HG03558 (cell line): ENCODE results near the gene BRPF1.

Experiments
- ATAC-seq: cut with Tn5 transposase; IDR thresholded peaks from one replicate; pipeline ENCODE4 v1.9.1; 2021; ENCODE audit warnings: moderate number of reproducible peaks; ENCODE audit not compliant: unreplicated experiment; ENCODE audit errors: extremely low read depth

The BRPF1 gene, protein sequence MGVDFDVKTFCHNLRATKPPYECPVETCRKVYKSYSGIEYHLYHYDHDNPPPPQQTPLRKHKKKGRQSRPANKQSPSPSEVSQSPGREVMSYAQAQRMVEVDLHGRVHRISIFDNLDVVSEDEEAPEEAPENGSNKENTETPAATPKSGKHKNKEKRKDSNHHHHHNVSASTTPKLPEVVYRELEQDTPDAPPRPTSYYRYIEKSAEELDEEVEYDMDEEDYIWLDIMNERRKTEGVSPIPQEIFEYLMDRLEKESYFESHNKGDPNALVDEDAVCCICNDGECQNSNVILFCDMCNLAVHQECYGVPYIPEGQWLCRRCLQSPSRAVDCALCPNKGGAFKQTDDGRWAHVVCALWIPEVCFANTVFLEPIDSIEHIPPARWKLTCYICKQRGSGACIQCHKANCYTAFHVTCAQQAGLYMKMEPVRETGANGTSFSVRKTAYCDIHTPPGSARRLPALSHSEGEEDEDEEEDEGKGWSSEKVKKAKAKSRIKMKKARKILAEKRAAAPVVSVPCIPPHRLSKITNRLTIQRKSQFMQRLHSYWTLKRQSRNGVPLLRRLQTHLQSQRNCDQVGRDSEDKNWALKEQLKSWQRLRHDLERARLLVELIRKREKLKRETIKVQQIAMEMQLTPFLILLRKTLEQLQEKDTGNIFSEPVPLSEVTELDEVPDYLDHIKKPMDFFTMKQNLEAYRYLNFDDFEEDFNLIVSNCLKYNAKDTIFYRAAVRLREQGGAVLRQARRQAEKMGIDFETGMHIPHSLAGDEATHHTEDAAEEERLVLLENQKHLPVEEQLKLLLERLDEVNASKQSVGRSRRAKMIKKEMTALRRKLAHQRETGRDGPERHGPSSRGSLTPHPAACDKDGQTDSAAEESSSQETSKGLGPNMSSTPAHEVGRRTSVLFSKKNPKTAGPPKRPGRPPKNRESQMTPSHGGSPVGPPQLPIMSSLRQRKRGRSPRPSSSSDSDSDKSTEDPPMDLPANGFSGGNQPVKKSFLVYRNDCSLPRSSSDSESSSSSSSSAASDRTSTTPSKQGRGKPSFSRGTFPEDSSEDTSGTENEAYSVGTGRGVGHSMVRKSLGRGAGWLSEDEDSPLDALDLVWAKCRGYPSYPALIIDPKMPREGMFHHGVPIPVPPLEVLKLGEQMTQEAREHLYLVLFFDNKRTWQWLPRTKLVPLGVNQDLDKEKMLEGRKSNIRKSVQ (N-terminal part only)

DNA sequence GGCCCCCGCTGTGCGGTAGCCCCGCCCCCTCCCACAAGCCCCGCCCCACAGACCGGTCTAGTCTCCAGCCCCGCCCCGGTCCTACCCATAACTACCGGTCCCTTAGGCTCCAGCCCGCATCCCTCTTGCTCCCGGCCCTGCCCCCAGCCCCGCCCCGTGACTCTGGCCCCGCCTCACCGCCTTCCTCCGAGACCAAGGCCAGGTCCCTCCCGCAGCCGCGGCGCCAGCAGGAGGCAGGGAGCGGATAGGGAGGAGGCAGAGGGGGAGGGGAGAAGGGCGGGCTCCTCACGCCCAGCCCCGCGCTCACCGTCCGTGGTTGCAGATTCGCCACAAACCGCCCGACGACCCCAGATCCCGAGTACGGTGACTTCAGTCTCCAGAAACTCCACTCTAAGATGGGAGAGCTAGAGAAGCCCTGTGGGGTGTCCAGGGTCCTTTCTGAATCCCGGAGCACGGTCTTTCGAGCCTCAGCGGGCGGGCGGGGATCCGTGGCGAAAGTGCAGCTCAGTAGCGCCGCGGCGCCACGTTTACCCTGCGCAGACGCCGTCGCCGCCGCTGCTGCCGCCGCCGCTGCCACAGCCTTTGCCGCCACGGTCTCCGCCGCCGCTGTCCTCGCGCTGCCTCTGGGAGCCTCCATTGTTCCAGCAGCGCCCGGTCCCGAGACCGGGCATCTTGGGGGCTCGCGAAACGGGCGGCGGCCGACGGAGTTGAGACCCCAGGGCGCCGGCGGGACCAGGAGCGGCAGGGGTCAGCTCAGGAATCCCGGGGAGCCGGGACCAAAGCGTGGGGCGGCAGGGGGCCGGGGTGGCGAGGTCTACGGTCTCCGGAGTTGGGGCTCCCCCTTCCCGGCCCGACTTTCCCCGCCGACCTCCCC lies at the start of gene BRPF1:
Gene BRPF1 (plus strand): TSS at position 530 of the 874 bp plus-strand sequence. CDS start 2,406 bp downstream, outside the sequence.
- ATAC-seq: peak; percentile 79

DNA sequence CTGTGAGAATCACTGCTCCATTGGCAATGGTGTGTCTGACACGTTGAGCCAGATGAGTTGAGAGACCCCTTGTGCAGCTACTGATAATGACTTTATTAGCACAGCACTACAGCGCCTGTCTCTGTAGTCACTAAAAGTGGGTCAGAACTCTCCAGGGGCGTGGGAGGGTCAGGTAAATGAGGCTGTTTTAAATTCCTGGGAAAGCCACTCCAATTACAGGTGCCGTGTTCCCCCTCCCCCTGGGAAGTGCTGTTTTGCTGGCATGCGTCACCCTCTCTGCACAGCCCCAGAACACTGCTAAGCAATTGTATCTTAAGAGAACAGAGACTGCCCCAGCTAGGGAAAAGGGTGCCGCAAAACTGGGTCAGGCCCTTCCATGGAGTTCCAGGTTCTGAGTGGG lies 49.4 kb upstream of the BRPF1 start:
- no peak for ATAC-seq

DNA sequence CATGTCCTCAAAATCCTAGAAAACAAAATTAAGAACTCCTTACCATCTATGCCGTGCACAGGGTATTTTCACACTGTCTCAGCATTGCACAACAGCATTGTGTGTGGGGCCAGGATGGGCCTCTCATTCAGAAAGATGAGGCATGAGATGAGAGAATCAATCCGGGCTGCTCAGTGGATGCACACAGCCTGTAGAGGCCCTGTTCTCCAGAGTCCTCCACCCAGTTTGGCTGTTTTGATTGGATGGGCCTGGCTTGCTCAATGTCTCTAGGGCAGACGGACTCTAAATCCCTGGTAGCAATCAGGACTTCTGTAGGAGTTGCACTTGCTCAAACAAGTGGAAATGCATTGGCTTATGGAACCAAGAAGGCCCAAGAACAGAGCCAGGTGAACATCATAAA lies 48.1 kb upstream of the BRPF1 start:
- ATAC-seq: no peak

DNA sequence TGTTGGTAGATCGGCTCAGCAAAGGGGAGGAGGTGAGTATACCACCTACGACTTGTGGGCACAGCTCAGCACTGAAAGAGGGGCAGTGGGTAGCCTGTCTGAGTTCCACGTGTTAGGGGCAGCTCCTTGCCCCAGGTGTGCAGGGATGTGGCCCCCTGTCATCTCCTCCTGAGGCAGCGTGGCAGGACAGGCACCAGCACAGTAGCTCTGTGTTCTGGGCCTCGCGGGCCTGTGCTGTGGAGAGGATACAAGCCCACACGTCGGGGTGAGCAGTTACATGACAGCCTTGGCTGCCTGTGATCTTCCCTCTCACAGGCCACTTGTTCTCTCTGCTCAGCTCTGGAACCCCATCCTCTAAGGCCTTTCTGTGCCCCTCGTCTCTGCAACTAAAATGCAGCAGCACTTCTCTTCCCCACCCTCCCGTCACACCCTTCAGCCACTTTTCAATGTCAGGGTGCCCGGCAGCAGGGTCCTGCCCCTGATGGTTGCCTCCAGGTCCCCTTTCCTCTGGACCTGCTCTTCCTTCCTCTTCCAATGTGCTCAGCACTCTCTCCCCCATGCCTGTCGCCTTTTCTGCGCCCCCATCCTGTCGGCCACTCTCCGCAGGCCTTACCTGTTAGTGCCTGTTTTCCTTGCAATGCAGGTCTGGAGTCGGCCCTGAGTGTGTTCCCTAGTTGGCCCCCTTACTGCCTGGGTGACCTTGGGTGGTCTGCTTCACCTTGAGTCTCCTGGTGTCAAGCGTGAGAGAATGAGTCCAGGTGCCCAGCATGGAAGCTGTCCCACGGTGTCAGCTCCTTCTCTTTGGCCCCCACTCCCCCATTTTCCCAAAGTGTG lies 46.1 kb upstream of the BRPF1 start:
- ATAC-seq: no peak

DNA sequence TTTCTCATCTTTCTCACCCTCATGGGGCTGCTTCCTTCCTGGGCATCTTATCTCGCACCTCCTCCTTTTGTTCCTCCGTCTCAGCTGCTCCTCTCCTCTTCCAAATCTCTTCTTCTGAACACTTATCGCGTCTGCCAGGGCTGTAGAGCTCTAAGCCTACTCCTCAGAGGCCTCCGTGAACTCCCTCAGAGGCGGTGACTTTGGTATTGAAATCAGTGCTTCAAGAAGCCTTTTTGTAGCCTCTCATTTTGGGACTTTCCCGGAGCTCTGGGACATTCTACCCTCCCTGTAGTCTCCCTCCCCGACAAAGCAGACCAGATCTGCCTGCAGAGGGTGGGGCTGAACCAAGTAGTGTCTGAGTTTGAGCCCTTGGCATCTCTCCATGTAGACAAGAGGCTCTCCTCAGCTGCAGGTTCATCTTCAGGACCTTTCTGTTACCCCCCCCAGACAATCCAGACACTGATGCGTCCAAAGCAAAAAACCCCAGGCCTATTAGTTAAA lies 45.4 kb upstream of the BRPF1 start:
- no peak for ATAC-seq

DNA sequence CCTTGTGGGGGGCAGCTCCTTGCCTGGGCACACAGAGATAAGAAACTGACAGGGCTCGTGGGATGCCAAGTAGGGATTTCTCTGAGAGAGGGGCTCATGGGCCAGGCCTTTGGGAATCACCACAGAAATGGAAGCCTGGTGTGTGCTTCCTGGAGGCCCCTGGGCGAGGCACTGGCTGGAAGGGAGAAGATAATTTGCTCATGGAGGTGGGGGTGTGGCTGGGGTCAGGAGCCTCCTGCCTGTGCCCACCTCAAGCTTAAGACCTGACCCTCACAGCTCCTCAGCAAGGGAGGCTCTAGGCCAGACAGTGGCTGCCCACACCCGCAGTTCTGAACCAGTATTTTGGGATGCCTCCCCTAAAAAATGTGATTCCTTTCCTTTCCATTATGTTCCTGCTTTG lies 44.8 kb upstream of the BRPF1 start:
- ATAC-seq: no peak

DNA sequence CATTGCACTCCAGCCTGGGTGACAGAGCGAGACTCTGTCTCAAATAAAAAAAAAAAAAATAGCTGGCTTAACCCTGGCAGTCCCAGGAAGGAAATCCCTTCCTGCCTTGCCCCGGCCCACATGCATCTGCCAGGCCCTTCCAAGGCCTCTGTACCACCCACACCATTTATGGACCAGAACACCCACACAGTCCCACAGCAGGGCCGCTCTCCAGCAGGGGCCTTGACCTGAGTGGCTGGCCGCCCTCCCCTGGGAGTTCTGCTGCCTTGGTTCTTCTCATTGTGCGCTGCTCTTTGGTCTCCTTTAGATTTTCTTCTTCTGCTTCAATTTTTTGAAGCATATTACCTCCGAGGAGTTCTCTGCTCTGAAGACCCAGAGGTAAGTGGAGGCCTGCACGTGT lies 44.0 kb upstream of the BRPF1 start:
- ATAC-seq: no peak

DNA sequence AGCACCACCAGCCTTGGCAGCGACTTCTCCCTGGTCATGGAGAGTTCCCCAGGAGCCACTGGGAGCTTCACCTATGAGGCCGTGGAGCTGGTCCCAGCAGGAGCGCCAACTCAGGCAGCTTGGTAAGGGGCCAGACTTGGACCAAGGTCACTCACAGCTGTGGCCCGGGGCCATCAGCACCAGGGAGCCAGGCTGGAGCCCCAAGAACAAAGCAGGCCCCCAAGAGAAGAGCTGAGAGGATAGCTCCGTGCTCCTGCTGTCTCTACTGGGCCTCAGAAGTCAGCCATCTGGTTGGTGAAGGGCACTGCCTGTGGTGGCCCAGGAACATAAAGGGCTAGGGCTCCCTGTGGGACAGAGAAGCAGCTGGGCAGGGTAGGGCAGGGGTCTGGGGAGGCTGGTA lies 42.6 kb upstream of the BRPF1 start:
- ATAC-seq: no peak

DNA sequence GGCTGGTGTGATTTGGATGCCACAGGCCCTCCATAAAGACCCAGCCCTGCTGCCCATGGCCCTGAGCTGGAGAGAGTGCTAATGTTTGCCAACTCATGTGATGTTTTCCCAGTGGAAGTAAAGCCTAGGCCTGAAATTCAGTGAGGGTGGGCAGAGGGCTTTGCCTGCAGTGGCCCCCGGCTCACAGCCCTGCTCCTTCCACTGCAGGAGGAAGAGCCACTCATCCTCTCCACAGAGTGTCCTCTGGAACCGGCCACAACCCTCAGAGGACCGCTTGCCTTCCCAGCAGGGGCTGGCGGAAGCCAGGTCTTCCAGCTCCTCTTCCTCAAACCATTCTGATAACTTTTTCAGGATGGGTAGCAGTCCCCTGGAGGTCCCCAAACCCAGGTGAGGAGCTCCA lies 41.8 kb upstream of the BRPF1 start:
- no peak for ATAC-seq

DNA sequence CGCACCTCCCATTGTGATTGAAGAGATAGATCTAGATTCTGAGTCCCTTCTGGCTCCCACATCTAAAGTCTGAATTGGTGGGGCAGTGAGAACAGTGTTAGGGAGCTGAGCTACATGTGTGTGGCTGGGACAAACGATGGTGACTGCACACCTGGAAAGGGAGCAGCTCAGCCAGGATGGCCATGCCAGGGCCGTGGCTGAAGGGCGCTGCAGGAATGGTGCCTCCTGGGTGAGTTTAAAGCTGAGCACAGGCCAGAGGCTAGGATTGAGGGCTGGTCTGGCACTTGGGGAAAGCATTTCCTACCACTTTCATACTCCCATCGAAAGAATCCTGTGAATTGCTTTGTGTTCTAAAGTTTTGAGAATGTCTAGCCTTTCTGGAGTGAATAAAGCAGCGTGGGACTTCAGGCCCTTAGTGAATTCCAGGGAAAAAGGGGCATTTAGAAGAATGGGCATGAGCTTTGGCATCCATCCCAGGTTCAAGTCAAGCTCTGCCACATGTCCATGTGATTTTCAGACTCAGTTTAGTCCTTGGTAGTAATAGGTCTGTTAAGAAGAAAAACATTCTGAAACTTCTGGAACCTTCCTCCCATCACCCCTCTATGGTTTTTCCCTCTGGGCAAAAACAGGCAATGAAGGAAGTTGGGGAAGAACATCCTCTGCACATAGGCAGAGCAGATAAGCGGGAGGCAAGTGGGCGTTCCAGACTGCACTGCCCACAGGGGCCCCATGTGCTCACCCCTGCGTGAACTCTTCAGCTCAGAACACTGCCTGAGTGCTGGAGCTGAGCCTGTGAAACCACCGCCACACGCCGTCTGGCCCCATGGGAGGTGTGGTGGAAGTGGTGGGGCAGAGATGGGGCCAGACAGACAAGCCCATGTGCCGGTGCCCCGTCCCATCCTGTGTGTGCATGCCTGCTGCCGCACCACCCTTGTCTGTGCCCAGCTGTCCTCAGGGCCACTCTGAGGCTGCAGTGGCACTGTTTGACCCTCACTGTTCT lies 40.8 kb upstream of the BRPF1 start:
- ATAC-seq: peak; percentile 89

DNA sequence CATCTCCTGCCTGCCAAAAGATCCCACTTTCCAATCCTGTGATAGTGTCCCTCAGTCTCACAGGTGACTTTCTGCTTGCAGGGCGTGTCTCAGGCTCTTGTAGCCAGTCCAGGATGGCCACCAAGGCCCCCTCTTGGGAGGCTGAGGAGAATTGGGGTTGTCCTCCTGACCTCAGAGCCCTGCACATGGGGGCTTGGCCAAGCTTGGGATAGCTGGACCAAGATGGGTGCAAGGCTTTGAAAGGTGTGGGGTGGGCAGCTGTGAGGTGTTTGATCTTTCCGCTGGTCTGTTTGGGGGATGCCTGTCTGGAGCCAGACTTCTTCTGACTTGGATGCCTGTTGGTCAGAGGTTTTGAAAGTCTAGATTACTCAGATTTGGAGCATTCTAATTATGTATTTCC lies 39.9 kb upstream of the BRPF1 start:
- no peak for ATAC-seq

DNA sequence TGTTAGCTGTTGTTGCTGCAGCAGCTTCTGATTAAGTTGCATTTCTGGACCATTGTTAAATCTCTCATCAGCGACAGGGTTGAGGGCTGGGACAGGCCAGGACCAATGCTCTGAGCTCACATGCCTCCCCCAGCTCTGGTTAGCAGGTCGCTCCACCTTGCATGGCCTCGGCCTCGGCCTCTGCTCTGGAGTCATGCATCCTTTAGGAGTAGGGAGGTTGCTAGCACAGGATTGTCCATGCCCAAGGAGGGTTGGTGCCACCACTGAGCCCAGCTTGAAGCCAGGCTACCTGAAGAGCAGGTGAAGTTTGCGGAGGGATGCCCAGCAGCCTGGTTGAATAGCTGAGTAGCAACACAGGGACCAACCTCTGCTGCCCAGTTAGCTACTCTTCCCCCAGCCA lies 39.1 kb upstream of the BRPF1 start:
- ATAC-seq: no peak

DNA sequence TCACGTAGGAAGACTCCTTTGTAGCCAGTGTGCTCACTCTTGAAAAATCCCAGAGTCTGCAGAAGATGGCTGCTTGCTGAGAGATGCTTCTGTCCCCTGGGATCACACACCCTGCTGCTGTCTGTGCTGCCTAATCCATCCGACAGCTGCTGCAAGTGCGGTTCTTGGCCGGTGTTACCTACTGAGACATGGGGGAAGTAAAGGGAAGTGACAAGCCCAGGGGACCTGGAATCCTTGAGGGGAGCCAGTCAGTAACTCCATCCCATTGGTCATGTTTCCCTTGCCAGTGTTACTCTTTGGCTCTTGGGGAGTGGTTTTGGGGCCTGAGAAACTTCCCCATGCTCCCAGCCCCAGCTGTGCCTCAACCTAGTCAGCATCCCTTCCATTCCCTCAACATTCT lies 36.2 kb upstream of the BRPF1 start:
- no peak for ATAC-seq

DNA sequence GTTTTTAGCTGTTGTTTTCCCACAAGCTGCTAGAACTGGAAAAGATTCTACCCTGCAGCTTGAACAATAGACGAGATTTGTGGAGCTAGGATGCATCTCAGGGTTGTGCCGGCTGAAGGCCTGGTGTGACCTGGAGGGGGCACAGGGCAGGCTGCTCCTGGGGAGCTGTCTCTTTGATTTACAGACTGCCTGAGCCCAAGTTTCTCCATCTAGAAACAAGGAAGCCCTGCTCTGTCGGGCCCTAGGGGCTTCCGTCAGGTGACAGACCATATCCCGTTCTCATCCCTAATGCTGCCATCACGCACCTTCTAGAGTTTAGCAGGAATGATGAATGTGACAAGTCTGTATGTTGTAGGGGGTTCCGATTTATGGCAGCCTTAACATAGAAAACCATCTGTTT lies 35.8 kb upstream of the BRPF1 start:
- ATAC-seq: no peak

DNA sequence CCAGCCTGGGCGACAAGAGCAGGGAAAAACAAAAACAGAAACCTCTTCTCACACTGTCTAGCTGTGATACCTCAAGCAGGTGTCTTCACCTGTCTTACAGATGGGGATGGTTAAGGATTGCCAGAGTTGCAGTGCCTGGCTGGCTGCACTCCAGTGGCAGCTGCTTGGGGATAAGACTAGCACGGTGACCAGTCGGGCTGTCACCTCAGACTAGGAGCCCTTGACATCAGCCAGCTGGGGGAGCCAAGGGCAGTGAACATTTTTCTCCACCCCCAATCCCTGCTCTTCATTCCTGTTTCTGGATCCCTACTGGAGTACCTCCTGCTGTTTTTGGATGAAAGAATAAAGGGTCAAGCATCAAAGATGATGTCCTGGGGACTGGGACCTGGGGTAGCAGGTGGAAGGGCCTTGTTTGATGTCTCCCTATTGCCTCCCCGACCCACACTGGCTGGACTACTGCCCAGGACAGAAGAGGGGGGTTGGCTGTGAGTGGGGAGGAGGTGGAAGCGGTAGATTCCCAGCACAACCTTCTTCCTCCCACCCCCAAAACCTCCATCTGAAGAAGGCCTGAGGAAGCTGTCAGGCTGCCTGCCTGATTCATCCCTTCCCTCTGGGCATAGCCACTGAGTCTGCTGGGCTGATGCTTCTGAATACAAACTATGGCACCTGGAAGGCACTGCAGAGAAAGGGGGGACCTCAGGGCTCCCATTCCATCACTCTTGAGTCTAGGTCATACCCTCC lies 34.9 kb upstream of the BRPF1 start:
- no peak for ATAC-seq

DNA sequence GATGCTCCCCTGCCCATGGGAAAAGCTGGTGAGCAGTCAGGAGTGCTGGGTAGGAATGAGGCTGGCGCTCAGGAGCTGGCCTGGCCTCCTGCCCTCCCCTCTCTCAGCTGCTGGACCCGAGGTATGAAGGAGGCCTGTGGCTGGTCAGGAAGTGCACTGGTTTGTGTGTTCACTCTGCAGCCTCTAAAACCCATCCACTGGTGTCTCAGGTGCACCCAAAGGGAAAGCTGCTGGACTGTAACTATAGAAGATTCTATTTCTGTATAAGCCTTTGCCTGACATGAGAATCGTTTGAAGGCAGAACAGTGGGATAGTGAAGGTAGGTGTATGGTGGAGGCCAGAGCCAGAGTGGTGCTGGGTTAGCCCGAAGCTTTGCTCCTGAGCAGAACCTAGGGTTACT lies 33.6 kb upstream of the BRPF1 start:
- no peak for ATAC-seq

DNA sequence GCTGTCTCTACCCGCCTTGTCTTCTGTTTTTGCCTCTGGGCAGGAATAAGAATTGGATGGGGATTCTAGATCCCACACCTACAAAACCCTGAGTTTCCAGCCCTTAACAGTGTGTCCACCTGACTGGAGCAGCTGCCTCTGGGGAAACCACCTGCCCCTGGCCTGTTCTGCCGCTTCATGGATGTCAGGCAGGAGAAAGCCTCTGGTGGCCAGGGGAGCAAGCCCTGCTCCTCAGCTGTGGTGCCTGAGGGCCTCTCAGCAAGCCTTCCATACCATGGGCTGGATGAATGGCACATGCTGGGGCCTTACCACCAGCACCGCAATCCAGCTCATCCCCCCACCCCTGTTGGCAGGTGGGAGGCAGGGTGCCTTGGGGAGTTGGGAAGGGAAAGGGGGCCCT lies 33.2 kb upstream of the BRPF1 start:
- ATAC-seq: no peak
